ENCODE data around the gene HDAC9. TPM values are rescaled to one million over a fixed set of nuclear protein-coding genes. Genes with fewer than 3 reads are reported as not detected.

The HDAC9 gene
- total RNA-seq, 4 donors from 2014 or later, result 3.0 to 14.0 (median 5.6) TPM

- no peaks in the 10 kb centered on the region for H3K9me3 ChIP-seq
- H3K4me1 ChIP-seq, result peaks cover 16 to 17% of the 10 kb centered on the region in 2 donors
- TF ChIP-seq CTCF (IDR thresholded peaks at IDR 0.05 in 4 of 5, conservative IDR thresholded peaks at IDR 0.05 in 1 of 5) (no peak), POLR2A (IDR thresholded peaks at IDR 0.05) (no peak)
- H3K27ac ChIP-seq, result no peak overlapping the region
- DNase-seq (no peak), ATAC-seq (no peak)
- intact Hi-C loops (cut with DNase I; ENCODE audit: low total_unique reads), result loop anchor here (10.0 kb wide), 1 partner anchor 122 kb away; no protein-coding TSS in a partner anchor
- no peaks in the 10 kb centered on the region for H3K27me3 ChIP-seq
- H3K36me3 ChIP-seq, result no peaks in the 10 kb centered on the region
- in situ Hi-C loops (cut with MboI; ENCODE audit: low sequenced_read_pairs in 4 of 4), result loop anchor here in 1 of 4 donors (10.0 kb wide), 1 partner anchor 222 kb away; no protein-coding TSS in a partner anchor
- H3K4me3 ChIP-seq, result no peak overlapping the region
Measured at GRCh38 chr7:18577096-18577771, 81.7 kb downstream of the HDAC9 start.

DNA sequence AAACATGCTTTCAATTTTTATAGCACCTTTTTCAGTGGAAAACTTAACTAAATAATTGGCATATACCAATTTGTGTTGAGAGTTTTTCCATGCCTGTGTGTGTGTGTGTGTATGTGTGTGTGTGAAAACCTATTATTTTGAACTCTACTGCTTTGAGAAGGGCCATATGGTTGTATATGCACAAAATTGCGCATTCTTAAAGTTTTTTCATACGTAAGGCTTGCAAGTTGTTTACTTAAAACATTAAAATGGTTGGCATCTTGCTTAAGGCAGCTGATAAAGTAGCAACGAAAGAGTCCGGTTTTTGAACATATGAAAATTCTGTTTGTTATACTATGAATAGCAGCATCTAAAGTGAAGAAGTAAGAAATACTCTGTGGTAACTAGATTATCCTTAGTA, 84.1 kb downstream of the HDAC9 start:
- TF ChIP-seq POLR2A (IDR thresholded peaks at IDR 0.05), result no peak
- TF ChIP-seq CTCF (IDR thresholded peaks at IDR 0.05 in 4 of 5, conservative IDR thresholded peaks at IDR 0.05 in 1 of 5), result no peak
- Histone ChIP-seq H3K27me3 (no peaks in the 10 kb centered on the region), H3K36me3 (no peaks in the 10 kb centered on the region), H3K9me3 (no peaks in the 10 kb centered on the region), H3K4me3 (no peak overlapping the region), H3K27ac (no peak overlapping the region), H3K4me1 (peaks cover 11 to 13% of the 10 kb centered on the region in 2 donors)
- DNase-seq, result no peak
- no peak for ATAC-seq
- intact Hi-C loops (cut with DNase I; ENCODE audit: low total_unique reads), result loop anchor here (10.0 kb wide), 1 partner anchor 125 kb away; no protein-coding TSS in a partner anchor
- in situ Hi-C loops (cut with MboI; ENCODE audit: low sequenced_read_pairs in 4 of 4), result loop anchor here in 1 of 4 donors (10.0 kb wide), 1 partner anchor 225 kb away; no protein-coding TSS in a partner anchor

GRCh38 chr7:18580950-18581349, 85.4 kb downstream of the HDAC9 start:
- Histone ChIP-seq H3K27me3 (no peaks in the 10 kb centered on the region), H3K36me3 (no peaks in the 10 kb centered on the region), H3K9me3 (no peaks in the 10 kb centered on the region), H3K27ac (no peak overlapping the region), H3K4me1 (peaks cover 5 to 13% of the 10 kb centered on the region in 2 donors), H3K4me3 (no peak overlapping the region)
- TF ChIP-seq CTCF (IDR thresholded peaks at IDR 0.05 in 4 of 5, conservative IDR thresholded peaks at IDR 0.05 in 1 of 5) (no peak), POLR2A (IDR thresholded peaks at IDR 0.05) (no peak)
- intact Hi-C loops (cut with DNase I; ENCODE audit: low total_unique reads), result no loop called here
- in situ Hi-C loops (cut with MboI; ENCODE audit: low sequenced_read_pairs in 4 of 4), result no loop called here
- no peak for ATAC-seq
- DNase-seq, result no peak

DNA sequence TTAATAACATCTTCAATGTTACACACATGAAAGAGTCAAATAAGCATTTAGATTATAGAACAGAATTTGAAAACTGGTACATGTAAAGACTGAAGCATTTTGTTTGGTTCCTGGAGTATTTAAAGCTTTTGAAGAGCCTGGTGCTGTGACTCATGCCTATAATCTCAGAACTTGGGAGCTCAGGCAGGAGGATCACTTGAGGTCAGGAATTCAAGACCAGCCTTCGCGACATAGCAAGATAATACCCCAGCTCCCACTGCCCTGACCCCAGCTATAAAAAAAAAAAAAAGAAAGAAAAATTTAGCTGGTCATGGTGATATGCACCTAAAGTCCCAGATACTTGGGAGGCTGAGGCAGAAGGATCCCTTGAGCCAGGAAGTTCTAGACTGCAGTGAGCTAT, 87.8 kb downstream of the HDAC9 start:
- in situ Hi-C loops (cut with MboI; ENCODE audit: low sequenced_read_pairs in 4 of 4), result no loop called here
- no peak for ATAC-seq
- H3K27ac ChIP-seq, result no peak overlapping the region
- H3K36me3 ChIP-seq, result no peaks in the 10 kb centered on the region
- H3K4me1 ChIP-seq, result peaks cover 5 to 13% of the 10 kb centered on the region in 2 donors
- TF ChIP-seq POLR2A (IDR thresholded peaks at IDR 0.05), result no peak
- H3K27me3 ChIP-seq, result no peaks in the 10 kb centered on the region
- H3K4me3 ChIP-seq, result no peak overlapping the region
- no peaks in the 10 kb centered on the region for H3K9me3 ChIP-seq
- no peak for DNase-seq
- intact Hi-C loops (cut with DNase I; ENCODE audit: low total_unique reads), result no loop called here

- TF ChIP-seq CTCF (IDR thresholded peaks at IDR 0.05 in 4 of 5, conservative IDR thresholded peaks at IDR 0.05 in 1 of 5) (no peak), POLR2A (IDR thresholded peaks at IDR 0.05) (no peak)
- in situ Hi-C loops (cut with MboI; ENCODE audit: low sequenced_read_pairs in 4 of 4) (no loop called here), intact Hi-C loops (cut with DNase I; ENCODE audit: low total_unique reads) (loop anchor here (2.0 kb wide), 1 partner anchor 77 kb away; no protein-coding TSS in a partner anchor)
- ATAC-seq (no peak), DNase-seq (no peak)
- Histone ChIP-seq H3K27me3 (no peaks in the 10 kb centered on the region), H3K9me3 (no peaks in the 10 kb centered on the region), H3K27ac (no peak overlapping the region), H3K4me3 (no peak overlapping the region), H3K36me3 (peaks cover 0 to 21% of the 10 kb centered on the region in 2 donors), H3K4me1 (no peaks in the 10 kb centered on the region)
Measured at GRCh38 chr7:18590241-18590640, 94.7 kb downstream of the HDAC9 start.
